Measurements from ENCODE around the gene PUM2.

Gene PUM2

DNA sequence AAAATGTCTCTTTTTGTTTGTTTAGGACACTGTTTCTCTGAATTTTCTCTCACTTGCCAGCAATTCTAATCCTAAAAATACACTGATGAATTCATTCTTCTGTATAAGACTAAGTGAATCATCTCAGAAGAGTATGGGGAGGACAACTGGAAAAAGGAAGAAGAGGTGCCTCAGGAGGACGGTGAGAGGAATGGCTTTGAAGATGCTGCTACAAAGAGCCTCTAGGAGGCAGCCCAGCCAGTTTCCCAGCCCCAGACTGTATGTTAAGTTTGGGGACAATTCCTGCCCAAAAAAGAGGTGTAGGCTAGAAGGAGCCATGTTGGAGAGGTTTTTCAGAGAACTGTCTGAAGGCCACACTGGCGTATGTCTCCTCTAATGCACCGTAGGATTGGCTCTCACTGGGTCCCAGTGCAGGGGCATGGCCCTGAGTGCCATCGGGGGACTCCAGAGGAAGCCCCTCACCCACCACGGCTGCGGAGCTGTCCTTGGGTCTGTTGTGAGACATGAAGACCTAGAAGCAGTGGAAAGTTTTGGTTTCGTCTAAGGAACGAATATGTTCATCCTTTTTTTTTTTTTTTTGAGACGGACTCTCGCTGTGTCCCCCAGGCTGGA, 122.6 kb downstream of the PUM2 start:
- DNase-seq, result no peak

DNA sequence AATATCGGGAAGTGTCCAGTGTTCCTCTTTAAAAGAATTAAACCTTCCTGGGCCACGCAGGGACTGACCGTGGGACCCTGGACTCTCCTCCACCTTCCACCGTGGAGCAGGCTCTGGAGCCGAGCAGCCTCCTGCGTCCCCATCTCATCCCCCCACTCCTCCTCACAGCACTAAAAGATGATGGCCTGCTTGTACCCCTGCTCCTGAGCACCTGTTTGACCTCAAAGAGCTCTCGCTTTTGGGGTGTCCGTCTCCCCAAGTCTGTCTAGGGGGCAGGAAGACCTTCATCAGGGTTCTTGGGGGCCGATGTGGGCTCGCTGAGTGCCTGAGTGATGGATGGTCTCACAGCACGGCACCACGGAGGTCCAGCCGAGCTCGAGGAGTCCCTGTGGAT, 124.5 kb downstream of the PUM2 start:
- DNase-seq, result no peak

DNA sequence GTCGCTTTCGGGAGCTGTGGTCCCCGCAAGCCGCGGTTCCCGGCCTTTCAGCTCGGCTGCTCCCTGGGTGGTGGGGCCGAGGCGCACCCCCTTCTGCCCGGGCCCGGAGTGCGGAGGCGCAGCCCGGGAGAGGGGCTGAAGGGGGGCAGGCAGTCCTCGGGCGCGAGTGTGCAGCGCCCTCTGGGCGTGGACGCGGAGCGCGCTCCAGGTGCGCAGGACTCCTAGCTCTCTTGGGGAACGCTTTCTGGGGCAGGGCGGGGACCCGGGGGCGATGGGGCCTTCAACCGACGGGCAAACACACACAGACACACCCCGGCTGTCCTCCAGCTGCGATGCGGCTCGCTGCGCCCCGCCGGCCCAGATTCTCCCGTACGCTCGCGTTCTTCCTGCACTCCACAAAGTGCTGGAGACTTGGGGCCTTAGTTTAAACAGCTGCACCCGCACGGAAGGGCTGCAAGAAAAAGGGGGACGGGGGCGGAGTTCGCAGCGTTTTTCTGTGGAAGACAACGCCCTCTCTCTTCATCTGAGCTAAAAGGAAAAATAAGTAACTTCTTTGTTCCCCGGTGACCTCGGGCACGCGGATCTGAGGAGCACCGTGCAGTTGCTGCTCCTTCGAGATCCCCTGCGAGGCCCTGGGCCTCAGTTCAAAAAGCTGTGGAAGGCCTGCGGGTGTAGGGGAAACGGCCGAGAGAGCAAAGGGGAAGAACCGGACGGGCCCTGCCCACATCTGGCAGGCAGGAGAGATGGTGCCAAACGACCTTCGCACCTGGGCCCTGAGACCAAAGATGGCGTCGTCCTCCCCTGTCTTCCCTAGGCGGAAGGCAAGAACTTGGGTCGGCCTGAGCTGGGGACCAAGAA, 125.1 kb downstream of the PUM2 start:
- DNase-seq, result no peak

DNA sequence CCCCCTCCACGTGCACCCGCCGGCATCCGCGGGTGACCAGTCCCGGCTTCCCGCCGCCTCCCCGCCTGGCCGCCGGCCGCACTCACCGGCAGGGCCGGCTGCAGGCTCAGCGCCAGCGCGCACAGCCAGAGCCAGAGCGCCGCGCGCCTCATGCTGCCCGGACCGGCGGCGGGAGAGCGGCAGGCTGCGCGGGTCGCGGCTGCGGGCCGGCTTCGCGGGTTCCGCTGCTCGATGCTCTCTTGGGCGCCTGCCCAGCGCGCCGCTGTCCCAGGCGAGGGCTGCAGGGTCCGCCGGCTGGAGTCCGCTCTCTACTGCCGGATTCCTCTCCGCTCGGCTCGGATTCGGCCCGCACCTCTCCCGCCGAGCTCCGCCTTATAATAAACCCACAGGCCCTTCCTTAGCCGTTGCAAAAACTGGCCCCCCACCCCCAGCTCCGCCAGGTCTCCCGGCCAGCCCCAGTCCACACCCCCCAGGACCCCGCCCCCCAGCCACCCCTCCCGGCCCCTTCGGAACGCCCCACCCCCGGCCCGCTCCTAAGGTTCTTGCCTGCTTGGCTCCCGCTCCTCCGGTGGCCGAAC, 125.8 kb downstream of the PUM2 start, which contains the start of gene SDC1:
Gene SDC1, minus strand, starts transcription at position 415 of the 578 bp plus-strand sequence. Its CDS starts 263 bp downstream, at position 152.
- DNase-seq, result no peak

DNA sequence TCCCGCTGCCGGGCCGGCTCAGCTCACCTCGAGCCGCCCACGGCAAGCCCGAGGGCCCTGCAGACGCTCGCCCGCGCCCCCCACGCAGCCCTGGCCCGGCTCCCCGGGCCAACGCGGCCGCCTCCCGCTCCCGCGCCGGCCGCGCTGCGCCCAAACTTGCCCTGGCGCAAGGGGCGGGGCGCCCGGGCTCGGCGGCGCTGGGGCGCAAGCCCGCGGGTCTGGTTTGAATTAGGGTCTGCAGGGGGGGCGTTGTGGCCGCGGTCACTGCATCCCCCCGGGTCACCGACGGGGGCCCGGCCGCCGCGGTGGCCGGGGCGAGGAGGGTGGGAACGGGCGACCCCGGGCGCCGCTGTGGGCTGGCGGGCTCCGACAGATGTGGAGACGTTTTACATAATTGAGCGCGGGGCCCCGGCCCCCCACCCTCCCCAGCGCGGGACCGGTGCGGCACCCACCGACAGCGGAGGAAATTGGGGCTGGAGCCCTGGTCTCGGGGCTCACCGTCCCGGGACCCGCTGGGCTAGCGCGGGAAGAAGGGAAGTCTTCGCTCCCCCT, 126.4 kb downstream of the PUM2 start:
- no peak for DNase-seq

DNA sequence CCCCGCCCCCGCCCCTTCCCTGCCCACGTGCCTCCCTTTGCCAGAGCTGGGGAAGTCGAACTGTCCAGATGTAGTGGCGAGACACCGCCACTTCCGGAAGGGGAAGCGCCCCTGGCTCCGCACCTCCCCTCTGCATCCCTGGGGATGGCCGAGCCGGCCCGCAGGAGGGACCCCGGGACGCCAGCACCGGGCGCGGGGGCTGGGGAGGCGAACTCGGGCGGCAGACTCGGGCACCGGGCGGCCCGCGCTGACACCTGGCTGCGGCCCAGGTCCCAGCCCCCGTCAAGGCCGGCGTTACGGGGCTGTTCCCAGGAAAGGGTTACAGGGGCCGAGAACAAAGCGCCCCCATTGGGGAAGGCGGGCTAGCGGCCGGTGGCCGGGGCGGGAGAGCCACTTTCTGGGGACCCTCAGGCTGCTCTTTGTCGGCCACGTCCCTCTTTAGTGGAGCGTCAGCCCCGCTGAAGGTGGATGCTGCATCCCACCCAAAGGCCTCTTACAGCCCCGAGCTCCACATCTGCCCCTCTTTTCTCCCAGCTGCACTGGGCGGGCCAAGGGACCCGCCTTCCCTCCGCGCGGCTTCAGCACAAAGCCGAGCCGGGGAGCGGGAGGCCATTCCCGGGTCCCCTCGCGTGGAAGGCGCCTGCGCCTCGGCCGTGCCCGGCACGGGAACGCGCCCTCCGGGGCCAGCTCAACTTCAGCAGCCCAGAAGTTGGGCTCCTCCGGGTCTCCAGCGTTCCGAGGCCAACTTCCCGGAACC, 127.1 kb downstream of the PUM2 start:
- DNase-seq, result no peak

DNA sequence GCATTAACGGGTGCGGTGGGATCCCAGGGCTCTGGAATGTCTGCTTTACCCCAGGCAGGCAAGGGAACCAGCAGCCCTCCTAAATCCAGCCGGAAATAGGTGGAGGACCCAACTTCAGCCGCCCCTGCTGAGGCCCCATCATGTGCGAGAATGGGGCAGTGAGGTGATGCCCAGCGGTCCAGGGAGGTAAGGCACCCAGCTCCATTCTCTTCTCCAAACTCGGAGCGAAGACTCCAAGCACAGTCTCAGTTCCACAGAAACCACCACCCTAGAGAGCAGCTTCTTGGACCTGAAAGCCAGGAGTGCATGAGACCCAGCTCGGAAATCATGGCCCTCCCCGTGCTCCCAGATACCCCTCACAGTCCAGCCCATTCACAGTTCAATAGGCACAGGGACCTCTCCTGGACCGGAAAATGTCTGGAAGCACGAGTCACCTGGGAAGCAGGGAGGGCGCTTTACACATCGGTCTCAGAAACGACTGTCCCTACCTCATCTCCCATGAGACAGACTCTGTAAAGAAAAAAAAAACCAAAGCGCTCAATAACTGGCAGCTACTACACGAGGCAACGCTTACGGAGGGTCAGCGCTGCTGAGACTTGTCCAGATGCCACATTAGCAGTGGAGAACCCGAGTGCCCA, 127.8 kb downstream of the PUM2 start:
- DNase-seq, result no peak

DNA sequence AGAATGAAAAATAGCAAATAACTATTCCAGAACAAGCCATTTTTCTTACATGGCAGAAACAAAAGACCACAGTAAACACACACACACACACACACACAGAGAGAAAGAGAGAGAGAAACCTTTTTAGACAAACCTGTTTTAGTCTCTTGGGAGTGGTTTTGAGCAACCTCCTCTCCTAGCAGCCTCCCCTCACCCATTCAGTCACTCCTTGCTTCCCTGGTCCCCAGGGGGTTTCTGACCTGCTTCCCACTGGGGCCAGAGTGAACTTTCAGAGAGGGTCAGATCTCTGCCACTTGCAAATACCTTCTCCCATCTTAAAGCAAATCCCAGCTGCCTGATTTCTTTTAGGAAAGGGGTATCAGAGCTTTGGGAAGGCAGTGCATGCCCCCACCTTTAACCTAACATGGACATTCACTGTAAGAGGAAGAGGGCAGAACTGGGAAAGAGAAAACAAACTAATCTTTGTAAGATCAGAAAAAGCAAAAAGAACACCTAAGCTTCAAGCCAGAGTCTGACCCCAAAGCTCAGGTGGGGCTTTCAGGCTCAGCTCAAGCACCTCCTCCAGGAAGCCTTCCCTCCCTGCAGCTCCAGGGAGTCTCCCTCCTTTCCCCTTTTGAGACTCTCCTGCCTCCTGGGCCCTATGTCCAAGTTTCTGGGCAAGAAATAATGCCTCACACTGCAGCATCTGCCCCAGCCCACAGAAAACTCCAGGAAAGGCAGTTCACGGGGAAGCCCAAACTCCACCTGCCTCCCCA, 128.5 kb downstream of the PUM2 start:
- no peak for DNase-seq

DNA sequence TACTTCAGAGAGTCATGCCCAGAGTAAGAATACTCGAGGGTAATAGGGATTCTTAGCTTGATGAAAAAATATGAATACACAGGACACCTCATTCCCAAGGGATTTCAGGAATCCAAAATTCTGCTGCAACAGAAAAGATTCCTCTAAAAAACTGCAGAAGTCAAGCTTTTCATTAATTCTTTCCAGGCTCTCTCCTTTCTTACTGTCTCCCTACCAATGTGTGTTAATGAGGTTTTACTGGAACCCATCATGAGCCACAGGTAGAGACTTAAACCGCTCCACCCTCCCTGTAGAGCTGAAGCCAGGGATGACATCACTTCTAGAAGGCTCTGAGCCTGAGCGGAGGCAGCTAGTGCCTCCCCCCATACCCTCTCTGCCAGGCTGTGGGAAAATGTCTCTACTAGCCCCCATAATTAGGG, 129.1 kb downstream of the PUM2 start:
- no peak for DNase-seq

DNA sequence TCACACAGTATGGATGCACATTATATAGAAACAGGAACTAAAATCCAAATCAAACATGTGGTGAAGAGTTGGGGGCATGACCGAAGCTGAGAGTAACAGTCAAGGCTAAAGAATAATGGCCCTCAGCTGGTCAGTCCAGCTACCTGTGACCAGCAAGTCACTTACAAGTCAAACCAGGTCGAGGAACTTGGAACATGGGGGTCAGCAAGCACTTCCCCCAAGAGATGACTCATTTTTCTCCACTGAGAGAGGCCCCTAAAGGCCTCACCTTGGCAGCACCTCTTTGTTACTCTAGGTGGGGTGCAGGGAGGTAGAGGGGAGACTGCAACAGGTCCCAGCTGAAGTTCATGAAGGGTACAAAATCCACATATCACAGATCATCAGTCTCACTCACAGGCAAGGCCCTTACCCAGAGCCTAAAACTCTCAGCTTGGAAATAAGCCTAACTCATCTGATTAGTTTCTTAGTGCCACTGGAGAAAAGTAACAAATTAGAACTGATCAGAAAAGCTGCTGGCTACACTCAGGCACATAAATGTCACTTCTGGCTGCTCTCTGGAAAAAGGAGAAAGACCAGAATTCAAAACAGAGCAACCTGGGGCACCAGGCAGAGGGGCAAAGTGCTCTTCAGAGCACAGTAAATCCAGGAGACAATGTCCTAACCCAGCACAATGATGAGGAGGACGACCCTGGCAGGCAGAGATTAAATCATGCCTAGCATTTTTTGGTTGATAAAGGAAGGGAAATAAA, 129.7 kb downstream of the PUM2 start:
- DNase-seq, result no peak

DNA sequence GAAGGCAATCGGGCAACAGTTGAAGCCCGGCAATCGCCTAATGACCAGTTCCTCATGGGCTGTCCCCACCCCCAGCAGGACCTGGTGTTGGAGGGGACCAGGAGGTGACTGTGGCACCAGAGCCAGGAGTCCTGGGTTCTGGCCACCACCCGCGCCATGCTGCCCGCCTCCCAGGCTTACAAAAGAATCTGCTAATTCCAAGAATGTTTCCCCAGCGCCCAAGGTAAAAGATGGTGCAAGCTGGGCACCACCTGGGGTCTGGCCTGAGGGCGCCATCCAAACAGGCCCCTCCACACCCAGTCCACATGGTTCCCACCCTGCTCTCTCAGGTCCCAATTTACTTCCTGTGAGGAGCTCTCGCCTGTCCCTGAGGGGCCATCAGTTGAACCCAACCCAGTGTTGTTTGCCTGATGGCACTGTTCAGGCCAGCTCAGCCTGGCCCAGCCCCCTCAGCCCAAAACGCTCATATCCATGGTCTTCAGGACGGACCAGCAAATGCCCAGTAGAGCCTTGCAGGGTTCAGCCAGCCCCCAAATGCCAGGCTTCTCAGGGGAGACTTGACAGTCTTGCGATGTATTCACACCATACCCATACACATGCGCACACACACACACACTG, 130.8 kb downstream of the PUM2 start:
- DNase-seq, result no peak

DNA sequence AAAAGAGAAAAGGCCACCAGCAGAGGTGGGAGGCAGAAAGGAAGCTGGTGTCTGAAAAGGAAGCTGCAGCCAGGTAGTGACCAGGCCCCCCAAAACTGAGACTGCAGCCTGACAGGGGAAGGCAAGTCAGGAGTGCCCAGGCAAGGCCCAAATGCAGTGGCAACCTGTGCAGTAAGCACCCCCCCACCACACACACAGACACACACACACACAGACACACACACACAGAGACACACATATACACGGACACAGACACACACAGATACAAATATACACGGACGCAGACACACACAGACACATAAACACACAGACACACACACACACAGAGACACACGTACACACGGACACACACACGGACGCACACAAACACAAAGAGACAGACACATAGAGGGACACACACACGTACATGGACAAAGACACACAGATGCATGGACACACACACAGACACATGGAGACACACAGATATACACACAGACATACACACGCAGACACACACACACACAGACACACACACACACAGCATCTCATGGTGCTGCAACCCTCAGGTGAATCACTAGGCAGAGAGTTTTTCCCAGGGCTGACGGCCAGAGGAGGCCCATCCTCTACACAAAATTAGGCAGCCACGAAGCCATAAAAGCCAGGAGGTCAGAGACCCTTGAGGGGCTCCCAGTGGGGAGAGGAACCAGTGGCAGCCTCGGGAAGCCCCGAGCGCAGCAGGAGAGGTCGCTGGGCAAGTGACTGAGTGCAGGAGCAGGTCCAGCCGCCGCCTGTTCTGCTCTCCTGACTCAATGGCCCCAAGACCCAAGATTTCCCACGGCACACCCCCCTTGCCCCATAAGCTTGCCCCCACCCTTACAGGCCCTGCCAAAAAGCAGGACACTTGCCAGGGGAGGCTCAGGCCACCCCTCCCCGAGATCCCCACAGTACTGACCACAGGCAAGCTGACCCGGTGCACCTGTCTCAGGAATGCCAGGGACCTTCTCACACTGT, 132.0 kb downstream of the PUM2 start:
- DNase-seq, result no peak

DNA sequence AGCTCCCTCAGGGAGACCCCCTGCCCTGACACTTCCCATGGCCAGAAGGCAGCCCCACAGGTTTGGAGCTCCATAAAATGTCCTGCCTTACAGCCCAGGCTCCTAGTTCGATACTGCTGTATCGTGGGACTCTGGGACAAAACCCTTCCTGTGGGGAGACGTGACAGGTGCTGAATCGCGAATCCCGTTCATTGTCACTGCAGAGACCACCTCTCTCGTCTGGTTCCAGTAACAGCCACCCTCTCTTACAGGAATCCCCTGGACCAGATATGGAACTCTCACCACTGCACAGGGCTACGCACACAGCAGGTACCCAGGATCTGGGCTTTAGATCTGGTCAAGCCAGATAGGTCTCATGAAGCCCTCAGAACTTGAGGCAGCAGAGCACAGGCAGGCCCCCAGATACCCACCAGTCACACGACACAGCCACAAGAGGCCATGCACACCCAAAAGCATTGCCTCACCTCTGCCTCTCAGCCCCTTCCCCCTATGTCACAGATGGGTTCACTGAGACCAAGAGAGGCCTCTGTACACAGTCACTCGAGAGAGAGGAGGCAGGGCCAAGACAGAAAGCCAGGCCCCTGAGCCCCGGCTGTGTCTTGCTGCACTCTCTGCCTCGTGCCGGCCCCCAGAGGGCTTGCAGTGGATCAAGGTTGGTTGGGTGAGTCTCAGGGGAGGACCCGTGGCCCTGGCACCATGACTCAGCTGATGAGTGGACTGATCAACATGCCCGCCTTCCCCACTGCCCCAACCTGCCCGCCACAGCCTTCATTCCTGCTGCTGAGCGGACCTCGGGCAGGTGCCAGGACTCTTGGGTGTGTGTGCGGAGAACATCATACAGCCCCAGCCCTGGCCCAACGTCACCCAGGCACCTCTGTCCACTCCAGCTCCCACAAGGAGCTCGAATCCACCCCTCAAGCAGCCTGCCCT, 133.3 kb downstream of the PUM2 start:
- DNase-seq, result no peak

DNA sequence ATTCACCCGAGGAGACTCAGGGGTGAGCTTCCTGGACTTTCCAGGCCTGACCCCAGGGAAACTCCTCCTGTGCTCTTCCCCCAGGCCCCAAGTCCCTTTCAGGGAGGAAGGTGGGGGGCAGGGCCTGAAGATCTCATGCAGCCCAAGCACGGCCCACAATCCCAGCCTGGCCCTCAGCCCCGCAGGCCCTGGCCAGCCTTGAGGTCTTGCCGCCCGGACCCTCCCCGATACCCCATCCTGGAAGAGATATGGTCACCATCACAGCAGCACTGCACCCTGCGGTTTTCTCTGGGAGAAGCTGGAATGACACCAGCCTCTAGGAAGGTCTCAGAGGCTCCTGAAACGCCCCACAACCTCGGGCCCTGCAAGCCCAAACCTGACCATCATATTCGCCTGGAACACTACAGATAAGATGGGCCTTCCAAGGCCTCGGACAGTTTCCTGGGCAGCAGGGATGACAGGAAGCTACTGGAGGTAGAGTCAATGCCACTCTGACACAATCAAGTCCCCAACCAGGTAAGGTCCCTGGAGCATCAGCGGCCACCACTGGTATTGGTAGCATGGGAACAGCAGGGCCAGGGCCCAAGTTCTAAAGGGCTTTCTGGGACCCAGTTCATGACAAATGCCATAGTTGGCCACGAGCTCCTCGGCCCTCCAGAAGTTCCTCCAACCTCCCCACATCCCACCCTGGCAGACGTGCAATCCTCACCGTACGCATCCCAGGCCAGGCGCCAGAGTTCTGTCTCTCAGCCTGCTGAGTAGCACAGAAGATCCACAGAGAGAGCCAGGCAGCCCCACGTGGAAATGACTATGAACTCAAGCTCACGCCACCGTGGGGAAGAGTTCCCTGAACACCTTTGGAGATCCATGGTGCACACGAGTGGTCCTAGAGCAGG, 134.3 kb downstream of the PUM2 start:
- DNase-seq, result no peak

DNA sequence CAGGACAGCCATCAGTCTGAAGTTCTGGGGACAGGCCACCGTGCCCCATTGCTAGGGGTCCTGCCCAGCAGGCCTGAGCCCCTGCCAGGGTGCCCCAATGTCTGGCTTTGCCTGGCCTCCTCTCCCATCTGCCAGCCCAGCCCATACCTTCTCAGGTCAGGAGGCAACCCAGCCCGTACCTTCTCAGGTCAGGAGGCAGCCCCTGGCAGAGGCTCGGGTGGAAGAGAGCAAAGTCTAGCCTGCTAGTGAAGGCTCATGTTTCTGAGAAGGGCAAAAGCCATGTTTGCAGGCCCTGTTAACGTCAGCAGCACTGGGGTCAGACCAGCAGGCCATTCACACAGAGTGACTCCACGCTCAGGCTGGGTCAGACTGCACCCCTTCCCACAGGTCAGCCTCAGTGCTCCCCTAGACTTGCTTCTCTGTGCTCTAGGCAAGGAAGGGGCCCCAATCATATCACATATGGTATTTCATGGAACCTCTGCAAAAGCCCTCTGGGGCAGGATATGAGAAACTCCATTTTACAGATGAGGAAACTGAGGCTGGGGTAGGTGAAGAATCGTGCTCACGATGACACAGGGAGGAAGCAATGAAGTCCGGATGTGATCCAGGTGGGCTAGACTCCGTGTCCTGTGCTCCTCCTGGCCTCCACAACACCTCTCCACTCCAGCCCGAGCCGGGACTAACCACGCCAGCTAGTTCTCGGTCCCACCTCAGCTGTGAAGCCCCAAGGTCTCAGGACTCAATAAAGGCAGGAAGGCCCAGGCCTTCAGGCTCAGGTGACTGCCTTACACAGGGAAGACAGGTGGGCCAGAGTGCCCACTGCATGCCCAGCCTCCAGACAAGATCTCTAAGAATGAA, 135.2 kb downstream of the PUM2 start:
- DNase-seq, result no peak

Measured in NCI-H187 treated with DMSO at 0.1 percent for 48 hours (cell line).